NCI-H748 treated with DMSO at 0.1 percent for 48 hours (cell line): ENCODE results near the gene BANK1.
A peak's percentile ranks its signal among the peaks of the same experiment; 100 is the strongest.

Experiments
- DNase-seq: peaks from one replicate; lab custom pipeline; 2025; lab: John Stamatoyannopoulos, UW

BANK1 gene

GRCh38 chr4:102036619-102037376, 246.3 kb downstream of the BANK1 start:
- peak; percentile 27 for DNase-seq

GRCh38 chr4:102037566-102037965, 247.0 kb downstream of the BANK1 start:
- DNase-seq, result no peak

GRCh38 chr4:102042871-102043802, 252.6 kb downstream of the BANK1 start:
- no peak for DNase-seq

- DNase-seq, result no peak
Measured at GRCh38 chr4:102047616-102048015, 257.1 kb downstream of the BANK1 start.

- DNase-seq, result no peak
Measured at GRCh38 chr4:102055805-102056204, 265.3 kb downstream of the BANK1 start.

- DNase-seq, result no peak
Measured at GRCh38 chr4:102057122-102057521, 266.6 kb downstream of the BANK1 start.

- no peak for DNase-seq
Measured at GRCh38 chr4:102061133-102061532, 270.6 kb downstream of the BANK1 start.

GRCh38 chr4:102064747-102065442, 274.4 kb downstream of the BANK1 start:
- DNase-seq, result no peak

- DNase-seq, result no peak
Measured at GRCh38 chr4:102076622-102077021, 286.1 kb downstream of the BANK1 start.

GRCh38 chr4:102080184-102080583, 289.7 kb downstream of the BANK1 start:
- no peak for DNase-seq

GRCh38 chr4:102089850-102090621, 299.5 kb downstream of the BANK1 start:
- DNase-seq, result no peak

GRCh38 chr4:102091656-102092055, 301.1 kb downstream of the BANK1 start:
- DNase-seq, result no peak

GRCh38 chr4:102094481-102094880, 304.0 kb downstream of the BANK1 start:
- DNase-seq, result no peak

- no peak for DNase-seq
Measured at GRCh38 chr4:102103368-102103767, 312.8 kb downstream of the BANK1 start.

- DNase-seq, result no peak
Measured at GRCh38 chr4:102104278-102104677, 313.7 kb downstream of the BANK1 start.

GRCh38 chr4:102105983-102106382, 315.5 kb downstream of the BANK1 start:
- DNase-seq, result no peak

GRCh38 chr4:102114118-102114630, 323.6 kb downstream of the BANK1 start:
- no peak for DNase-seq

- DNase-seq, result no peak
Measured at GRCh38 chr4:102116121-102116520, 325.6 kb downstream of the BANK1 start.

GRCh38 chr4:102120846-102121245, 330.3 kb downstream of the BANK1 start:
- DNase-seq, result no peak
